K562 (cell line): ENCODE measurements around the gene RBM28. TPM values are rescaled to one million over a fixed set of nuclear protein-coding genes. Genes with fewer than 3 reads are reported as not detected.

Source experiments
- ARID1B ChIP-seq: fragments of 450-650 bp; IDR thresholded peaks from 2 replicates; pipeline ENCODE4 v1.6.1; 2016; ENCODE audit warnings: antibody characterized with exemption, mild to moderate bottlenecking, inconsistent platforms
- CBFA2T2 ChIP-seq: fragments of 450-650 bp; conservative IDR thresholded peaks from 2 replicates; pipeline ENCODE4 v1.6.1; 2017; ENCODE audit warnings: mild to moderate bottlenecking
- ELF4 ChIP-seq: fragments of 450-650 bp; formaldehyde crosslinking; IDR thresholded peaks from 2 replicates; pipeline ENCODE4 v1.4.0; 2022; ENCODE audit warnings: missing genetic modification characterization
- GABPA ChIP-seq: fragments of 200-800 bp; sonication (Bioruptor generic); conservative IDR thresholded peaks from 2 replicates; pipeline ENCODE4 v1.6.1; 2016; ENCODE audit warnings: low read depth, missing genetic modification characterization, missing compliant biosample characterization
- HMBOX1 ChIP-seq: sonication (generic); IDR thresholded peaks from 2 replicates; pipeline ENCODE4 v1.6.1; 2016
- NELFE ChIP-seq: IDR thresholded peaks from 2 replicates; pipeline ENCODE4 v1.6.1; 2011; ENCODE audit warnings: mild to moderate bottlenecking; ENCODE audit not compliant: insufficient read depth, insufficient read length
- NEUROD1 ChIP-seq: fragments of 150-350 bp; IDR thresholded peaks from 2 replicates; pipeline ENCODE4 v1.6.1; 2014; ENCODE audit warnings: borderline replicate concordance, low read length, low read depth; ENCODE audit not compliant: partially characterized antibody
- NR2F6 ChIP-seq: fragments of 450-650 bp; formaldehyde crosslinking; IDR thresholded peaks from 2 replicates; pipeline ENCODE4 v1.4.0; 2020; ENCODE audit warnings: mild to moderate bottlenecking
- SMAD3 ChIP-seq: fragments of 450-650 bp; formaldehyde crosslinking; conservative IDR thresholded peaks from 2 replicates; pipeline ENCODE4 v1.4.0; 2020; ENCODE audit warnings: mild to moderate bottlenecking
- SNRNP70 ChIP-seq: fragments of 200-400 bp; formaldehyde crosslinking; optimal IDR thresholded peaks from 2 replicates; pipeline ENCODE3; 2017; ENCODE audit warnings: low read depth, low read length
- TCF3 ChIP-seq: sonication (generic); formaldehyde crosslinking; IDR thresholded peaks from 2 replicates; pipeline ENCODE4 v1.4.0; 2020; ENCODE audit warnings: mild to moderate bottlenecking, missing genetic modification reagents
- TEAD4 ChIP-seq, 2 experiments: sonication (generic) in 1 of 2; formaldehyde crosslinking in 1 of 2; IDR thresholded peaks; 2 replicates each; pipeline versions ENCODE4 v1.6.1 to v1.8.0; 2012 to 2022; ENCODE audit warnings: borderline replicate concordance in 1 of 2, inconsistent platforms in 1 of 2, low read length in 1 of 2, mild to moderate bottlenecking in 1 of 2, missing genetic modification reagents in 1 of 2
- THAP12 ChIP-seq: fragments of 250-450 bp; sonication (Bioruptor Pico); IDR thresholded peaks from 2 replicates; pipeline ENCODE4 v1.9.0; 2021; ENCODE audit warnings: mild to moderate bottlenecking, inconsistent platforms
- XRCC4 ChIP-seq: IDR thresholded peaks from one replicate; pipeline ENCODE4 v1.6.1; 2011; ENCODE audit not compliant: insufficient read depth, insufficient read length; ENCODE audit errors: extremely low read depth
- ZFP36 ChIP-seq: fragments of 150-350 bp; IDR thresholded peaks from 2 replicates; pipeline ENCODE4 v1.6.1; 2018; ENCODE audit warnings: low read length, low read depth; ENCODE audit not compliant: partially characterized antibody
- ZNF253 ChIP-seq: fragments of 250-450 bp; sonication (Bioruptor Pico); conservative IDR thresholded peaks from 2 replicates; pipeline ENCODE4 v1.6.1; 2021; ENCODE audit warnings: mild to moderate bottlenecking
- ZNF512 ChIP-seq: IDR thresholded peaks from 2 replicates; pipeline ENCODE4 v1.6.1; 2016; ENCODE audit warnings: missing genetic modification characterization, missing compliant biosample characterization
- polyA plus RNA-seq, 8 experiments: library from polyadenylated mRNA; depleted of rRNA in 4 of 8; stranded (reverse) in 5 of 8; unstranded in 3 of 8; fragments of >200 nt; fragmentation: Nextera tagmentation in 2 of 8; fragmentation: Illumina TruSeq in 1 of 8; extraction: Ambion mirVana in 2 of 8; extraction: Trizol in 1 of 8; gene quantifications; 2 replicates each; pipeline versions ENCODE4 v1.2.1 to v1.2.3, GENCODE V29; 2011 to 2014; ENCODE audit warnings: inconsistent platforms in 1 of 8, missing spikeins in 1 of 8
- total RNA-seq, 7 experiments: library from RNA; depleted of rRNA in 6 of 7; stranded (reverse); fragments of >200 nt in 6 of 7; fragmentation: Illumina TruSeq in 2 of 7; extraction: Trizol in 2 of 7; gene quantifications; 2 replicates each; pipeline versions ENCODE4 v1.2.1 to v1.2.3, GENCODE V29; 2011 to 2021; ENCODE audit warnings: low replicate concordance in 1 of 7

The RBM28 gene
- total and polyA plus RNA-seq, 9 of the 15 experiments (the other 6 are each of a cell fraction or from before 2014, with no cell fraction given): 65.8 to 213 (median 138) TPM

- TF ChIP-seq HMBOX1 (no peak), CBFA2T2 (peak; percentile 54), TCF3 (CRISPR knock-in tag) (peak; percentile 55), ARID1B (peak; percentile 53; the same call in 1 of the 2 replicates), ZNF253 (CRISPR knock-in tag) (no peak), THAP12 (CRISPR knock-in tag) (no peak), SNRNP70 (no peak), XRCC4 (no peak), NR2F6 (CRISPR knock-in tag) (no peak), SMAD3 (CRISPR knock-in tag) (no peak), NEUROD1 (no peak), ZNF512 (tag) (no peak), GABPA (0 out of 2 replicates have a peak, but pooled peaks have one; percentile 22), NELFE (no peak), ELF4 (no peak), TEAD4 (IDR thresholded peaks at IDR 0.05; ENCODE audit: low read length) (0 out of 2 replicates have a peak, but pooled peaks have one; percentile 24), TEAD4 (CRISPR knock-in tag; IDR thresholded peaks at IDR 0.05; ENCODE audit: borderline replicate concordance) (no peak), ZFP36 (peak; percentile 8)
These were observed 20.6 kb upstream of the RBM28 start (continued) for GRCh38 chr7:128364166-128364870.
